GM18526 (cell line): ENCODE results near the gene OPN1SW.

Experiments
- POLR2A ChIP-seq: IDR thresholded peaks from 3 replicates; pipeline ENCODE4 v1.6.1; 2011; ENCODE audit not compliant: insufficient read length; ENCODE audit errors: extremely low read depth

OPN1SW gene

GRCh38 chr7:128781851-128782250 lies 6.3 kb upstream of the OPN1SW start:
- no peak for TF ChIP-seq POLR2A

DNA sequence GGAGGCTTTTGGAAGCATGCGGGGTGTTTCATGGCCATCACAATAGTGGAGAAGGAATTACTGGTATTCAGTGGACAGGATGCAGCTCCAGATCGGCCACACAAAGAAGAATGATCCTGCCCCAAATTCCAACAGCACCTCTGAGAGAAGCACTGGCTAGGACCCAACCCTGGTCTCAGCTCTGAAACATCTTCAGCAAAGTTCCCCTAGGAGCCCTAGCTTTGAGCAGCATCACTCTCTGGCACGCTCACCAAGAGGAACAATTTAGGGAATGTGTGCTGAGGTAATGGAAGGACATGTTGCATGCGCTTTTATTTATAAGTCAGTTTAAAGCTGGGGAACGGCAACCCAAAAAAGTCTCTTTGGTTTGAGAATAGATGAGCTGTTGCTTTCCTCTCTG lies 5.5 kb upstream of the OPN1SW start:
- no peak for TF ChIP-seq POLR2A

DNA sequence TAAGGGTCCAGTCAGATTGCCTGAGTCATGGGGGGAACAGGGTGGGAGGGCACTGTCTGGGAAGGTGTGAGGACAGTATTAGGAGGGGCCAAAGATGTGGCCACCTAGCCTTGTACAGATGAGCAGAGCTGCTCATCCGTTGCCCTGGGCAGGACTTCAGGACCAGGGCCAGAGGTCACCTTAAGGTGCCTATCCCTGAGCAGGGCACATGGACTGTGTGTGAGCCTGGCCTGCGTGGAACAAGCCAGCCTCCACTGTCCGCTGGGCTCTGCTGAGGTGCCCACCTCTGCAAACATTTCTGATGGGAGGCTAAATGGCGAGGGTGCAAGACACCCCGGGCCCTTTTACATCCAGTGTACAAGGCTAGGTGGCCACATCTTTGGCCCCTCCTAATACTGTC lies 3.4 kb upstream of the OPN1SW start:
- TF ChIP-seq POLR2A, result no peak

DNA sequence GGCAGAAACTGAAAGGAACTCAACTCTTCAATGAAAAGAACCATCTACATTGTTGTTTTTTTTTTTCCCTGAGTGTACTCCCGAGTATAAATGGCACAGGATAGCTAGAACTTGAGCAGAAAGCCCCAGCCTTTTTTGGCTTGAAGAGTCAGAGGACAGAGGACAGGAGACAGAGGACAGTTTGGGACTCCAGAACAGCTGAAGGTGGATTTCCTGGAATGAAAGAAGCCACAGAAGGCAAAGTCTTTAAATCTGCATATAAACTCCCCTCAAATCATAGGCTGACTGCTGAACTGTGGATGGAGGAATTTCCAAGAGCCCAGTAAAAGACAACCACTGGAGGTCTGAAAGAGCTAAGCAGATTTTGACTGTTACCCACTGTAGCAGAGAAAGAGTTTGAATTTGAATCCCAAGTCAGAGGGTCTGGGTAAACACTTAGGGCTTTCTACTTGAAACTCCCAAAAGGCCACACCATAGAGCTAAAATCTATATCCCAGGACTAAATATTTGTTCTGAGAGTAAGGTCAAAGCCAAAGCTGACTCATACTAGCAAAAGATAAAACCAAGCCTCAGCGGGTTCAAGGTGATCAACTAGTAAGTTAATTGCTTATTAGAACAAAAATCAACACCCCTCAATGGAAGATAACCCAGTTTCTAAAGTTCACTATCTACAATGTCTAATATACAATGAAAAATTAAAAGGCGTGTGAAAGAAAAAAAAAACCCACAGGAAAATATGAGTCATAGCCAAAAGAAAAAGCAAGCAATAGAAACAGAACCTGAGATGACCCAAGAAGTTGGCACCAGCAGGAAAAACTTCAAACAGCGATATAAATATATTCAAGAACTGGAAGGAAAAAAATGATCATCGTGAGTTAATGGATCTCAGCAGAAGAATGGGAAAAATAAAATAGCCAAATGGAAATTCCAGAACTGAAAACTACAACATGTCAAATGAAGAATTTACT lies 1.8 kb upstream of the OPN1SW start:
- TF ChIP-seq POLR2A, result no peak

- no peak for TF ChIP-seq POLR2A
Observed at GRCh38 chr7:128774921-128775320, 673 bp downstream of the OPN1SW start.

DNA sequence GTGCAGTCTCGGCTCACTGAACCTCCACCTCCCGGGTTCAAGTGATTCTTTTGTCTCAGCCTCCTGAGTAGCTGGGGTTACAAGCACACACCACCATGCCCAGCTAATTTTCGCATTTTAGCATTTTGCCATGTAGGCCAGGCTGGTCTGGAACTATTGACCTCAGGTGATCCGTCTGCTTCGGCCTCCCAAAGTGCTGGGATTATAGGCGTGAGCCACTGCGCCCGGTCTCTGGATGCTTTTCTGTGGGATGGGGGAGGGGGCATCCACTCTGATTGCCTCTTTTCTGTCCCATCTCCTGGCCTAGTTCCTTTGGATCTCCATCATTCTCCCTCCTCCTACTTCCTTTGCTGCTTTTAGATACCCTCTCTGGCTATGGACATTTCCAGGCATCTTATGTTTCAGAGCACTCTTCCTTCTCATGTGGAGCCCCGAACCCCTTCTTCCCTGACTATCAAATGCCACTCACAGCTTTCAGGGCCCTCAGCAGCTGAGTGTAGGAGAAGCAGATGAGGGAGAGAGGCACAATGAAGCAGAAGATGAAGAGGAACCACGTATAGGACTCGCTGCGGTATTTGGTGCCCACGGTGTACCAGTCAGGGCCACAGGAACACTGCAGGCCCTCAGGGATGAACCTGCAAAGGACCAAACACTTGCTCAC lies 1.4 kb downstream of the OPN1SW start:
- TF ChIP-seq POLR2A, result no peak

DNA sequence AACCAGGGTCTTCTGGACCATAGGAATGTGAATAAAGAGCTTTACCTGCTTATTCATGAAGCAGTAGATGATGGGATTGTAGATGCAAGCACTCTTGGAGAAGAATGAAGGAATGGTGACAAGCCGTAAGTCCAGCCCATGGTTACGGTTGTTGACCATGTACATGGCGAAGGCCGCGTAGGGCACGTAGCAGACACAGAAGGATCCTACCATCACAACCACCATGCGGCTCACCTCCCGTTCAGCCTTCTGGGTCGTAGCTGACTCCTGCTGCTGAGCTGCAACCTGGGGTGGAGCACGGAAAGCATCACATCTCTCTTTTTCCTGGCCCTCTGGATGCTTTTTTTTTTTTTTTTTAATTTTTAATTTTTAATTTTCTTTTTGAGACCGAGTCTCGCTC lies 2.0 kb downstream of the OPN1SW start:
- TF ChIP-seq POLR2A, result no peak

- no peak for TF ChIP-seq POLR2A
Observed at GRCh38 chr7:128770233-128770632, 5.4 kb downstream of the OPN1SW start.

DNA sequence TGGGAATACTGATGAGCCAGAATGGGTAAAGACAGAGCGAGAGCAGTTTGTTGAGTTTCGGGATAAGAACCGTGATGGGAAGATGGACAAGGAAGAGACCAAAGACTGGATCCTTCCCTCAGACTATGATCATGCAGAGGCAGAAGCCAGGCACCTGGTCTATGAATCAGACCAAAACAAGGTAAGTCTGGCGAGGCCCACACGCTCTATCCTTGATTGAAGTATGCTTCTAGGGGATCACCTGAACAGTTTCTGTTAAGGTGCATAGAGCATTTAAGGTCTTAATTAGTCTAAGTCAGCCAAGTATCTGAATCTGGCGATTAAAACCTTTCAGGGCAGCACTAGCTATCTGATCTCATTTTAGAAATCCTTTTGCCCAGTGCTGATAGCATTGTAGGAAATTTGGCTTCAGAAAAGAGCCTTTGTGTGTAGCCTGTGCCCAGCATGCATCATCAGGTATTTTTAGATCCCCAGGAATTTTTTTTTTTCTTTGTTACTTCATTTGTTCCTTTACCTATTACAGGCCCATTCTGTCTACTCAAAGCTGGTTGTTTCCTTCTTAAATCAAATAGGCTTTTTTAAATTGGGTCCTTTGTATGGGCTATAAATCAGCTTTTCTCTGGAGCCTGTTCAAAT lies 8.0 kb downstream of the OPN1SW start:
- no peak for TF ChIP-seq POLR2A

DNA sequence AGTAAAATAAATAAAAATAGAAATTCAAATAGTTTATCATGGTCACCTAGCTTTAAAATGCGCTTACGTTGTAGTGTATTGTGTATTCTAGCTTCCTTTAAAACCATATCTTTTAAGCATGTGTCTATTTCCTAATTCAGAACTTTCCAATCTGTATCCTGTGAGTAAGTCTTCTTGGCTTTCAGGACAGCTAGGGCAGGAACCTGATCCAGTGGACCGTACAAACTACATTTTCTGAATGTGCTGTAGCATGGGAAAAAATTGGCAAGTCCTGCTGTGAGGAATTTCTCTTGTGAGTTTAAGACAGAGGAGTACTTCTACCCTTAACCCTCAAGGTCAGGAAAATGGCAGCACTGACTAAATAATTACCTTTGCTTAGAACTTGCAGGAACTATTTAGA lies 12.1 kb downstream of the OPN1SW start:
- no peak for TF ChIP-seq POLR2A

DNA sequence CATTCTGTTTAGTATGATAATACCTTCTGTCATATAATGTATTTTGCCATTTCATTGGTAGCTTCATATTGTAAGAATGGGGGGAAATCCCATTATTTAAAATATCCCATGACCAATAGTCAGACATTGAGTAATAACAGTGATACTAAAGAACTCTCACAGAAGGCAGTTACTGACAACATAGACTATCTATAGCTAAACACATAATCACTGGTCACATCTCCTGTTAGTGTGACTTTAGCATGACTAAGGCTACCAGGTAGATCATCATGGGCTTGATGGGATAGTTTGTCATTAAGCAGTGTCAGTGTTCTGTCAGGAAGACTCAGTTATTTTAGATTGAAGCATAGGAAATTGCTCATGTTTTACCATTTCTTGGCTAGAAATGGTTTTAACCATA lies 16.4 kb downstream of the OPN1SW start:
- TF ChIP-seq POLR2A, result no peak

GRCh38 chr7:128758553-128758952 lies 17.0 kb downstream of the OPN1SW start:
- no peak for TF ChIP-seq POLR2A

DNA sequence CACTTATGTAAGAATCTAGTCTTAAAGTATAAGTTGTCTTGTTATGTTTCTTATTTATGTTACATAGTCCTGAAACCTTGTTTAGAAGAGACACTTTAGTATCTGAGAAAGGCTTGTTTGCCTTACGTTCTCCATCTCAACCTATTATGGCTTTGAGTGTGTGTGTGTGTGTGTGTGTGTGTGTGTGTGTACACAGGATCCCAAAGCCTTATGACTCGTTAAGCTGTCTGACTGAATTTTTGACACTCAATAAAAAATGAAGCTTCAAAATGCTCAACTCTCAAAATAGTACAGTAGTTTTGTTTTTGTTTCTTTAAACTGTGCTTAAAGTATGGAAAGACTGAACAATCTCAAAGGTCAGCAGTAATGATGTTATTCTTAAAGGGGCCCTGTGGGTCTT lies 18.4 kb downstream of the OPN1SW start:
- TF ChIP-seq POLR2A, result no peak

DNA sequence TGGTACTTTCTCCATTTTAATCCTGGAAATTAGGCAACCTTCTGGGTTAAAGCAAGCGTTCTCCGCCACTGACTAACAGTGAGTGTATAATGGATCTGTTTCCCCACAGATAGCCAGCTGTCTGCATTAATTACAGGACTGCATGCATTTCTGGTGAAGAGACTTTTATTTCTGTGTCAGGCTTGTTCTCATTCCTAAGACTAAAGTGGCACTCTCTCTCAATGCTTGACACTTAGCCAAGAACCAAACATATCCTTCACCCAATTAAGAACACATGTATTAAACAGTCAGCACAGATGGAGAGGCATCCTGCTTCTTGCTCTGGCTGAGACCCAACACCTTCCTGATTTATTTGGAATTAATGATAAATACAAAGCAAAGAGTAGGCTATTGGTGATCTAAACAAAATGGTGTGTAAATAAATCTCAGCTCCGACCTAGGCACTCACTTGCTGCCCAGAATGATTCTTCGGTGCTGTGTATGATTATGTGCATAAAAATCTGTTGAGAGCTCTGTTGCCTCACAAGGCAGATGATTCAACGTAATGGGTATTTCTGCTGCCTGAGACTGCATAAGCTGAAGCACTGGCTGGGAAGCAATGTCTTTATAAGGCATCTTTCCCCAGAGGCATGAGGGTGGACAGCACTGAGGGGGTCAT lies 19.6 kb downstream of the OPN1SW start:
- TF ChIP-seq POLR2A, result no peak

- TF ChIP-seq POLR2A, result no peak
Observed at GRCh38 chr7:128755075-128755818, 20.3 kb downstream of the OPN1SW start.

DNA sequence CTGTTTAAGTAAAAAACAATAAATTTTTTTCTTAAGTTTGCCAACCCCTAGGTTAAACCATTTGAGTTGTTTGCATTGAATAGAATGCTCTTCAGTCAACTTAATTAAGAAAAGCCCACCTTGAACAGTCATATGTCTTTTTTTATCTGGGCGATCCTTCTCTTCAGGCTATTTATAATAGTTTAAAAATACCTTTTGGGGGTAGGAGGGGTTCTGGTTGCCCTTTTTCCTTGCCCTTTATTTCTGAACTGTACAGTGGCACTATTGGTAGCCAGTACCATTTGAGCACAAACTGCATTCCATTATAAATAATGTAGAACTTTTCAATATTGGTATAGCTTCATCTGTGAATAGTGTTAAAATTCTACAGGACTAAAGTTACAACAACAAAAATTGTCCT lies 23.3 kb downstream of the OPN1SW start:
- TF ChIP-seq POLR2A, result no peak
